Stomach (tissue), 9 donors: Measurements from ENCODE around the gene IFNL3. TPM values are rescaled to one million over a fixed set of nuclear protein-coding genes. Genes with fewer than 3 reads are reported as not detected.

ENCODE experiments used
- DNase-seq, 2 donors: peaks; one replicate each; pipeline versions ENCODE4 v3.0.0 to v3.0.0-alpha.2; 2013 to 2019
- H3K27ac ChIP-seq, 5 donors: fragments of 200-600 bp in 4 of 5; sonication (generic) in 4 of 5; one replicate each; pipeline ENCODE4 v1.5.1; 2013 to 2019; ENCODE audit warnings: mild to moderate bottlenecking in 1 of 5, moderate library complexity in 1 of 5
- H3K27me3 ChIP-seq, 3 donors: fragments of 200-600 bp; sonication (generic); one replicate each; pipeline ENCODE4 v1.5.1; 2017 to 2019; ENCODE audit warnings: mixed run types in 1 of 3
- H3K36me3 ChIP-seq, 4 donors: fragments of 200-600 bp; sonication (generic); 1 replicate in 3 of 4; 2 replicates in 1 of 4; pipeline ENCODE4 v1.5.1; 2016 to 2019
- H3K4me1 ChIP-seq, 4 donors: fragments of 200-600 bp; sonication (generic); one replicate each; pipeline ENCODE4 v1.5.1; 2016 to 2019
- H3K4me3 ChIP-seq, 4 donors: fragments of 200-600 bp; sonication (generic) in 3 of 4; one replicate each; pipeline ENCODE4 v1.5.1; 2016 to 2019; ENCODE audit warnings: mild to moderate bottlenecking in 1 of 4
- H3K9me3 ChIP-seq, 4 donors: fragments of 200-600 bp; sonication (generic); one replicate each; pipeline ENCODE4 v1.5.1; 2016 to 2019
- EP300 ChIP-seq: sonication (generic); formaldehyde crosslinking; IDR thresholded peaks from one replicate; pipeline ENCODE4 v1.6.1; 2017; ENCODE audit warnings: antibody characterized with exemption
- POLR2A ChIP-seq, 4 donors: fragments of 450-650 bp; IDR thresholded peaks; one replicate each; pipeline ENCODE4 v1.6.1; 2016; ENCODE audit warnings: antibody characterized with exemption in 4 of 4, control low read depth in 2 of 4, mild to moderate bottlenecking in 1 of 4, moderate library complexity in 1 of 4
- POLR2AphosphoS5 ChIP-seq, 3 donors: sonication (generic); formaldehyde crosslinking; IDR thresholded peaks; one replicate each; pipeline ENCODE4 v1.6.1; 2016; ENCODE audit warnings: antibody characterized with exemption in 3 of 3
- WGBS, 5 donors: extraction: QIAGEN DNeasy Blood & Tissue Kit in 3 of 5; methylation state at CpG; one replicate each; pipeline versions ENCODE4 v1.1.5 to v1.1.7; 2013 to 2018; 5-methylcytosine and 5-hydroxymethylcytosine counted together
- intact Hi-C: fragments of 100-400 bp; cut with DNase I; formaldehyde crosslinking; loops from one replicate; pipeline ENCODE4 v1.15.1; 2023; ENCODE audit warnings: low total_unique reads
- polyA plus RNA-seq, 3 donors: library from polyadenylated mRNA; stranded (reverse); fragments of 200-250 nt; gene quantifications; one replicate each; pipeline ENCODE4 v1.2.3, GENCODE V29; 2013
- total RNA-seq, 5 donors: library from RNA; depleted of rRNA; stranded (reverse); fragments of >200 nt; gene quantifications; one replicate each; pipeline versions ENCODE4 v1.1.0 to v1.2.3, GENCODE V29; 2014 to 2016
- TF ChIP-seq, protein P1 (sequence below), 7 experiments: fragments of 450-650 bp in 4 of 7; fragments of 200-600 bp in 3 of 7; sonication (generic) in 3 of 7; IDR thresholded peaks; one replicate each; pipeline ENCODE4 v1.5.1; 2016 to 2019; ENCODE audit warnings: antibody characterized with exemption in 7 of 7, control low read depth in 2 of 7, mild to moderate bottlenecking in 1 of 7
- donor health status: healthy with polysubstance abuse.
- donor health status: Bipolar disorder and iron deficiency.
- donor health status: healthy.

IFNL3 gene
- total and polyA plus RNA-seq, 8 donors: not detected

DNA sequence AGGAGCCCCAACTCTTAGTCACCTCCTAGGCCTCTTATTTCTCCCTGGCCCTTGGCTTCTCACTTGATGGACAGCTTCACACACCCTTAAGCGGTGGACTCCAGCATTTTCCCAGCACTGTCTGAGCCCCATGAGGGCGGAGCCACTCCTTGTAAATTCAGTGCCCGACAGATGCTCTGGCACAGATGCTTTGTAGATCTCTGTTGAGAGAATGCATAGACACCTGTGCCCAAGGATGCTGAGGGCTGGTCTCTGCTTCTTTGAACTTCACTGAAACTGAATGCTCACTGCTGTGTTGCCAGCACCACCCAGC is 44.0 kb downstream of the IFNL3 start:
- intact Hi-C loops: no loop called here
- H3K4me1 ChIP-seq: peaks cover 7 to 37% (median 23%) of the 10 kb centered on the region in 4 donors
- H3K27ac ChIP-seq: no peak overlapping the region
- H3K4me3 ChIP-seq: no peak overlapping the region
- no peaks in the 10 kb centered on the region for H3K9me3 ChIP-seq
- 69 to 91% (median 89%) methylated on average over 3 of the region's 3 CpGs for WGBS, 5 donors
- peaks cover 0 to 95% (median 61%) of the 10 kb centered on the region in 3 donors for H3K27me3 ChIP-seq
- DNase-seq: no peak
- no peaks in the 10 kb centered on the region for H3K36me3 ChIP-seq
- TF ChIP-seq EP300 (no peak), POLR2A (IDR thresholded peaks at IDR 0.05) (no peak), POLR2AphosphoS5 (IDR thresholded peaks at IDR 0.05) (no peak)
- TF ChIP-seq, protein P1, sequence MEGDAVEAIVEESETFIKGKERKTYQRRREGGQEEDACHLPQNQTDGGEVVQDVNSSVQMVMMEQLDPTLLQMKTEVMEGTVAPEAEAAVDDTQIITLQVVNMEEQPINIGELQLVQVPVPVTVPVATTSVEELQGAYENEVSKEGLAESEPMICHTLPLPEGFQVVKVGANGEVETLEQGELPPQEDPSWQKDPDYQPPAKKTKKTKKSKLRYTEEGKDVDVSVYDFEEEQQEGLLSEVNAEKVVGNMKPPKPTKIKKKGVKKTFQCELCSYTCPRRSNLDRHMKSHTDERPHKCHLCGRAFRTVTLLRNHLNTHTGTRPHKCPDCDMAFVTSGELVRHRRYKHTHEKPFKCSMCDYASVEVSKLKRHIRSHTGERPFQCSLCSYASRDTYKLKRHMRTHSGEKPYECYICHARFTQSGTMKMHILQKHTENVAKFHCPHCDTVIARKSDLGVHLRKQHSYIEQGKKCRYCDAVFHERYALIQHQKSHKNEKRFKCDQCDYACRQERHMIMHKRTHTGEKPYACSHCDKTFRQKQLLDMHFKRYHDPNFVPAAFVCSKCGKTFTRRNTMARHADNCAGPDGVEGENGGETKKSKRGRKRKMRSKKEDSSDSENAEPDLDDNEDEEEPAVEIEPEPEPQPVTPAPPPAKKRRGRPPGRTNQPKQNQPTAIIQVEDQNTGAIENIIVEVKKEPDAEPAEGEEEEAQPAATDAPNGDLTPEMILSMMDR (IDR thresholded peaks at IDR 0.05): no peak

DNA sequence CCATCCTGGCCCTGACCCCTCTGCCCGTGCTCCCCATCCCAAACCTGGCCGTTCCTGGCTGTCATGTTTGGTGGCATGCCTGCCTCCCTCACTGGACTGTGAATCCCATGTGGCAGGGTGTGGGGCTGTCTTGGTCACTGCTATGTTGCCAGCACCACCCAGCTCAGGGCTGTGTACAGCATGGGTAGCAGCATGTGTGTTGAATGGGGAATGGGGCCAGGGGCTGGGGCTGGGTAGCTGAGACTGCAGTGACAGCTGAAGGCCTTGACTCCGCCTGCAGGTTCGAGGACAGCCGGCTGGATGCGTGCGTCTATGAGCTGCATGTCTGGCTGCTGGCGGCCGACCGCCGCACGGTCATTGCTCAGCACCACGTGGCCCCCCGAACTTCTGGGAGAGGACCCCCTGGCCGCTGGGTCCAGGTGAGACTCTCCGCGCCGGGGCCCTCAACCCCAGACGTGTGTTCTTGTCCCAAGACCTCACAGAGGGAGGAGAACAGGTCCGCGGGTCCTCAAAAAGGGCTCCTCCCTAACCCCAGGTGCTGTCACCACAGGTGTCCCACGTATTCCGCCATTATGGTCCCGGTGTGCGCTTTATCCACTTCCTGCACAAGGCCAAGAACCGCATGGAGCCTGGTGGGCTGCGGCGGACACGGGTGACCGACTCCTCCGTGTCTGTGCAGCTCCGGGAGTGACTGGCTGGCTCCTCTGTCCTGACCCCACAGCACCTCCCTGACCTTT is 44.6 kb downstream of the IFNL3 start:
- Histone ChIP-seq H3K4me3 (no peak overlapping the region), H3K4me1 (peaks cover 7 to 40% (median 27%) of the 10 kb centered on the region in 4 donors), H3K27ac (no peak overlapping the region), H3K9me3 (no peaks in the 10 kb centered on the region), H3K36me3 (no peaks in the 10 kb centered on the region), H3K27me3 (peaks cover 0 to 99% (median 62%) of the 10 kb centered on the region in 3 donors)
- WGBS, 5 donors: 86 to 92% (median 89%) methylated on average over 19 to 32 of the region's 32 CpGs
- TF ChIP-seq POLR2AphosphoS5 (IDR thresholded peaks at IDR 0.05): no peak
- no peak for TF ChIP-seq POLR2A (IDR thresholded peaks at IDR 0.05)
- no peak for TF ChIP-seq EP300
- TF ChIP-seq, protein P1 (IDR thresholded peaks at IDR 0.05): no peak
- intact Hi-C loops: no loop called here
- DNase-seq: no peak

DNA sequence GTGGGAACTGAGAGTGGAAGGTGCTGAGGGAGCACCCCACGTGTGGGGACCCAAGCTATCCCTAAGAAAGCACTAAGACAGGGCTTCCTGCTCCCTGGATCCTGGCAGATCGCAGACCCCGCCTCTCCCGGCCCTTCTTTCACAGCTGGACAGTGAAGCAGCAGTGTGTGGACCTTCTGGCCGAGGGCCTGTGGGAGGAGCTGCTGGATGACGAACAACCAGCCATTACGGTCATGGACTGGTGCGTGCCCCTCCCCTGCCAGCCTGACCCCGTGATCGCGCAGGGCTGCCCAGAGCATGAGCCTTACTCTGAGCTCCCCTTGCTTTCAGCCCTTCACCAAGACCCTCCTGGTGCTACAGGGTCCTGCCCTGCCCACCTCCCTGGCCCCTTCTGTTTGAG is 45.8 kb downstream of the IFNL3 start:
- Histone ChIP-seq H3K36me3 (no peaks in the 10 kb centered on the region), H3K27me3 (peaks cover 0 to 97% (median 59%) of the 10 kb centered on the region in 3 donors), H3K9me3 (no peaks in the 10 kb centered on the region), H3K4me1 (peaks cover 7 to 30% (median 26%) of the 10 kb centered on the region in 4 donors), H3K4me3 (no peak overlapping the region), H3K27ac (no peak overlapping the region)
- TF ChIP-seq, protein P1 (IDR thresholded peaks at IDR 0.05): no peak
- 31 to 63% (median 40%) methylated on average over 4 to 11 of the region's 11 CpGs for WGBS, 5 donors
- peak; percentile 34 to 75 for DNase-seq
- intact Hi-C loops: no loop called here

DNA sequence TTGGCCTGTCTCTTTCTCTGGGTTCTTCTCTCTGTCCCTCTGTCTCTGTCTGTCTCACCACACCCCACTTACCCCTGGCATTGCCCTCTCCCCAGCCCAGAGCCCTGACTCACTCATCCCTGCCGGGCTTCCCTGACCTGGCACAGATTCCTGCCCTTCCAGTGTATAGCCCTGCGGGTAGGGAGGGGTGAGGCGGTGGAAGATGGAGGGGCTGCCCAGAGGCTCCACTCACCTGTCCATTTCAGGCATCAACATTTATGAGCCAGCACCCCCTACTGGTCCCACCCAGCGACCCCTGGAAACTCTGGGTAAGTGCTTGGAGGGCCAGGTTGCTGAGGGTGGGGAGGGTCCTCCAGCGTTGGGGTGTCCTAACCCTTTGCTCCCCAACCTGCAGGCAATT is 47.0 kb downstream of the IFNL3 start:
- WGBS, 5 donors: 44 to 50% (median 45%) methylated on average over 4 to 5 of the region's 5 CpGs
- intact Hi-C loops: no loop called here

More for the DNA sequence above, 47.0 kb downstream of the IFNL3 start:
- no peak overlapping the region for H3K4me3 ChIP-seq
- DNase-seq: no peak
- H3K27ac ChIP-seq: no peak overlapping the region
- no peak for TF ChIP-seq POLR2A (IDR thresholded peaks at IDR 0.05)
- TF ChIP-seq EP300: no peak
- TF ChIP-seq, protein P1 (IDR thresholded peaks at IDR 0.05): no peak
- TF ChIP-seq POLR2AphosphoS5 (IDR thresholded peaks at IDR 0.05): no peak
- H3K27me3 ChIP-seq: peaks cover 0 to 88% (median 47%) of the 10 kb centered on the region in 3 donors
- peaks cover 7 to 25% (median 23%) of the 10 kb centered on the region in 4 donors for H3K4me1 ChIP-seq
- H3K36me3 ChIP-seq: no peaks in the 10 kb centered on the region
- H3K9me3 ChIP-seq: no peaks in the 10 kb centered on the region
